ENCODE results near the gene BEND7. TPM values are rescaled to one million over a fixed set of nuclear protein-coding genes. Genes with fewer than 3 reads are reported as not detected.

The BEND7 gene
- total and polyA plus RNA-seq, 2 donors (not counting 3 experiments of a cell fraction or from before 2014, with no cell fraction given), result 7.3 to 31.7 TPM

DNA sequence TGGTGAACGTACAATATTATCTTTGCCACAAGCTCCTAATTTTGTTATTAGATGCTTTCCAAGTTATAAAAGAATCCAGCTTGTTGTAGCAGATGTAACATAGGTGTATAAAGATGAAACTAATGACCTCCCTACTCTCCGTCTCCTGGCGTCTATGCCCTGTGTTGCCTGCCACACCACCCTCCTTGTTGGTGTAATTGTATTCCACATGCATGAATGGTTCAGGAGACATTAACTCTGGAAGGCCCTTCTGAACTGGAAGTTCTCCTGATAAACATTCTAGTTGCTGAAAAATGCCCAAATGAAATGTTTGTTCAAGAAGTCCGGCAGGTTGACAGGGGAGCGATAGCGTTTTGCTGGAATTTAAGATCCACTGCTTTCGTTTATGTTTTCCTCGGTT is 126.8 kb downstream of the BEND7 start:
- no peak overlapping the region for H2AFZ ChIP-seq (ENCODE audit: low read depth, low read length)
- DNase-seq (ENCODE audit: low read depth, low spot score) (no peak), FAIRE-seq (no peak)
- H3K4me1 ChIP-seq (ENCODE audit: control insufficient read depth, extremely low read depth, insufficient read depth, low read length), result no peaks in the 10 kb centered on the region
- no peak overlapping the region for H3K4me2 ChIP-seq (ENCODE audit: insufficient read depth, low read length)
- TF ChIP-seq CTCF (IDR thresholded peaks at IDR 0.05; ENCODE audit: extremely low read depth in 1 of 2, insufficient read depth in 1 of 2, low read depth in 1 of 2, low read length in 2 of 2) (no peak), EZH2 (IDR thresholded peaks at IDR 0.05; ENCODE audit: borderline replicate concordance, low read depth, low read length, severe bottlenecking) (no peak), MAX (IDR thresholded peaks at IDR 0.05; ENCODE audit: insufficient read depth, insufficient read length) (no peak), POLR2A (IDR thresholded peaks at IDR 0.05; ENCODE audit: low read depth, low read length) (no peak), POLR2AphosphoS5 (IDR thresholded peaks at IDR 0.05; ENCODE audit: insufficient read depth, low read depth, low read length) (no peak), FOS (IDR thresholded peaks at IDR 0.05; ENCODE audit: borderline replicate concordance, insufficient read depth, low read length) (no peak), GATA2 (IDR thresholded peaks at IDR 0.05; ENCODE audit: insufficient read depth, insufficient read length, low read depth, low read length) (no peak), MYC (IDR thresholded peaks at IDR 0.05; ENCODE audit: low read depth, low read length) (no peak)
- dilution Hi-C loops (cut with MboI; ENCODE audit: extremely low pct_ligation_motif_present, low sequenced_read_pairs), result no loop called here
- intact Hi-C loops (cut with micrococcal nuclease), result no loop called here
- H3K9me3 ChIP-seq (replicated peaks; ENCODE audit: control insufficient read depth, insufficient read depth, low read length), result no peaks in the 10 kb centered on the region
- ChIA-PET CTCF (interaction anchor here (0.6 kb wide), 1 partner anchor 1703 kb away, joined by 3 read pairs; no protein-coding TSS in a partner anchor), POLR2A (no interaction called here)
- BruUV-seq (replicated peaks), result no TSS peak
- H3K79me2 ChIP-seq (ENCODE audit: control insufficient read depth, insufficient read depth, low read length), result no peaks in the 10 kb centered on the region
- no peaks in the 10 kb centered on the region for H4K20me1 ChIP-seq (replicated peaks; ENCODE audit: control insufficient read depth, extremely low read depth, insufficient read depth, low read length)
- H3K36me3 ChIP-seq (ENCODE audit: control insufficient read depth in 2 of 2, extremely low read depth in 1 of 2, insufficient read depth in 2 of 2, low read length in 2 of 2), result no peaks in the 10 kb centered on the region
- H3K27ac ChIP-seq (ENCODE audit: insufficient read depth, low read depth, low read length), result no peak overlapping the region
- H3K27me3 ChIP-seq (ENCODE audit: control insufficient read depth in 2 of 2, insufficient read depth in 2 of 2, low read length in 2 of 2), result peaks cover 0 to 8% of the 10 kb centered on the region in 2 experiments
- H3K9me1 ChIP-seq (replicated peaks; ENCODE audit: control insufficient read depth, extremely low read depth, insufficient read depth, low read length), result no peaks in the 10 kb centered on the region
- no peak overlapping the region for H3K4me3 ChIP-seq (replicated peaks in 1 of 3; ENCODE audit: insufficient read depth in 1 of 3, low read depth in 1 of 3, low read length in 3 of 3)
- H3K9ac ChIP-seq (replicated peaks; ENCODE audit: extremely low read depth, insufficient read depth, low read length), result no peak overlapping the region
